Skin of body (tissue), 2 donors: ENCODE measurements around the gene ELL2. TPM values are rescaled to one million over a fixed set of nuclear protein-coding genes. Genes with fewer than 3 reads are reported as not detected.
A peak's percentile ranks its signal among the peaks of the same experiment; 100 is the strongest.

Source experiments
- DNase-seq: peaks from one replicate; lab custom pipeline; 2025; lab: John Stamatoyannopoulos, UW
- total RNA-seq: library from RNA; depleted of rRNA; stranded (reverse); fragments of >200 nt; gene quantifications from one replicate; pipeline ENCODE4 v1.2.3, GENCODE V29; 2014

ELL2 gene
- total RNA-seq, 1 donor from 2014 or later: 61.1 TPM

DNA sequence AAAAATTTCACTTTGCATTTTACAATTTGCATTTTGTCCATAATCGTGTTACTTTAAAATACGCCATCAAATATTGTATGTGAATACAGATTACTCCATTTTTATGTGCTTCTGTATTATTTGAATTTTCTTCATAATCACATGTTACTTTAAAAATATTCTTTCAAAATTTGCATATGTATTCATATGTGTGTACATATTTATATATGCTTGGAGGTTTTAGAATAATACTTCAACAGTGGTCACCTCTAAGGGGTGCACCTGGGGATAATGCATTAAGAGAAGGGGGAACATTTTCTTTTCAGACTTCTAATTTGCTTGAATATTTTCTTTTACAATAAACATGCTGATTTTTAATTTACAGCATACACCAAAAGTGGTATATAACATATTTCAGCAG is 21.9 kb upstream of the ELL2 start:
- DNase-seq: no peak

DNA sequence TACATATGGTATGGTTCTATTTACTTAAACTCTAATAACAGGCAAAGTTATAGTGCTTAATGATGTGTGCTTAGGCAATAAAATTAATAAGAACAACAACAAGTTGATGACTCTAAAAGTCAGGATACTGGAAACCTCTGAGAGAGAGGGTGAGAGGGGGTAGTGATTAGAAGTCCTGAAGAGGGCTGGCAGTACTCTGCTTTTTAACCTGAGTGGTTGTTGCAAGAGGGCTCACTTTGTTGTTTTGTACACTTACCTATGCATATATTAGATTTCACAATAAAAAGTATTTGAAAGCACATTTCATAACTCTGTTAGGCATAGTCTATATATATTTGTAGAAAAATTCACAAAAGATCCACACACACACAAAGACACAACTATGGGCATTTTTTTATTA is 21.4 kb upstream of the ELL2 start:
- no peak for DNase-seq

DNA sequence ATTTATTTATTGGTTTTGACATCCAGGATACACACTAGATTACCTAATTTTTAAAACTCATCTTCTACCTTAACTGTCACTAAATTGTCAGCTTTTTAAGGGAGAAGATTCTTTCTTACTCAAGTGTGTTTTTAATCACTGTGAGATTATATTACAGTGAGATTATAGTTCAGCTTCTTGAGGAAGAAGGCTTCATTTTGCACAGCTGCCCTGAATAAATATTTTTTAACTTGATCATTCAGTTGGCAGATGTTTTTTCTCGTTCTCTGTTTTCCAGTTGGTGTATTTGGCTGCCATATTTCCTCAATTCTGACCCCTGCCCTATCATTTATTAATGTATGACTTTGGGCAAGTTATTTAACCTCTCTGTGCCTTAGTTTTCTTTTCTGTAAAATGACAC is 15.0 kb upstream of the ELL2 start:
- DNase-seq: no peak

DNA sequence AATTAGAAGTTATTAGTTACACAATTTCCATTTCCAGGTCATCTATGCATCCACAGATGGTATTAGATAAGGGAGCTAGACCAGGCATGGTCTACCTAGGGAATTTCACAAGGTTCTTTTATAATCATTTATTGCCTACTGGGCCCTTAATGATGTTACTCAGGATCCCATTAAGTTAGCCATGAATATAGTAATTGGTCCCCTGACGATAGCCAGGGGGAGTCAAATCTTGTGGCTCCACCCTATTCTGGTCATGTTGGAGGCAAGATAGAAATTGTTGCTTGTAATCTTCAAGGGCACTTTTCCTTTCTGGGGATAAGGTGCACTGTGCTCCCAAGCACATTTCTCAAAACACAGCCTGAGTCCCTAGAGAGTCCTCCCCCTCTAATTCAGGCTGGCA is 14.1 kb upstream of the ELL2 start:
- DNase-seq: no peak

DNA sequence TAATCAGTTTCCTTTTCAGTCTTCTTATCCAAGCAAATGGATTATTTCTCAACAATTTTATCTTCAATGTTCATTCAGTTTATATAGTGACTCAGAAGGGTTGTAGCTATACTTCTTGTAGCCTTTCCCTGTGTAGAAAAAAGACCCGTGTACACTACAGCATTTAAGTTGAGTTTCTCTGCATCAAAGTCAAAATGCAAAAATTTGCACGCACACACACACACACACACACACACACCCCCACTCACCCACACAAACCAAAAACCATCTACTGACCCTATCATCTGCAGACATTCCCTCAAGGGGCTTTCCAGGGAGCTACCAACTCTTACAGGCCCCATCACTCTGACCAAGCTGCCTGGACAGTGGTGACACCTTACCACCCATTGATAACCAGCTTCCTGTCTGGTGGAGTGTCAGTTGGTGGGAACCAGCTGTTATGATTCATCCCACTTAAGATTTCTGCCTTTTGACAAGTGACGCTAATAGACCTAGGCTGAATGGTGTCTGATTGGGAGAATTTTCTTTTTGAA is 12.2 kb upstream of the ELL2 start:
- DNase-seq: no peak

DNA sequence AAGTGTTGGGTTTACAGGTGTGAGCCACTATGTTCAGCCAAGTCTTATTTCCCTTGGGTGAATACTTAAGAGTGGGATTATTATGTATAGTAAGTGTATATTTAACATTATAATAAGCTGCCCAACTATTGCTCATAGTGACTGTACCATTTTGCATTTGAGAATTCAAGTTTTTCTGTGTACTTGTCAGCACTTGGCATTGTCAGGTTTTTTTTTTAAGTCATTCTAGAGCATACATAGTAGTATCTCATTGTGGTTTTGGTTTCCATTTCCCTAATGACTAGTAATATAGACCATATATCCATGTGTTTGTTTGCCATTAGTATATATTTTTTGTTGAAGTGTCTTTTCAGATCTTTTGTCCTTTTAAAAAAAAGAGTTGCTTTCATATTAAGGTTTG is 10.5 kb upstream of the ELL2 start:
- no peak for DNase-seq

DNA sequence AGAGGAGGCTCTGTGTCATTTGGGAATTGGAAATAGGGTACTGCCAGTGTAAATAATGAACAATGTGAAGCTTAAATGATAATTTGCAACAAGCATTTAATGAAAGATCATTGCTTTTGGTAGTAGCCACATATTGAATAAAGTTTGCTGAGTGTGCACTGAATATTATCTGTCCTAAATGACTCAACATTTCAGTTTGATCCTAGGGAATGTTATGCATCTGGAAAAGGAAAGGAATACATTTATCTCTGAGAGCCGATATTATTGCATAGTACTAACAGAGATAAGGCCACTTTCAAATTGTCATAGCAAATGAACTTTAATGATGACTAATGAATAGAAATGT is 8.7 kb upstream of the ELL2 start:
- DNase-seq: no peak

DNA sequence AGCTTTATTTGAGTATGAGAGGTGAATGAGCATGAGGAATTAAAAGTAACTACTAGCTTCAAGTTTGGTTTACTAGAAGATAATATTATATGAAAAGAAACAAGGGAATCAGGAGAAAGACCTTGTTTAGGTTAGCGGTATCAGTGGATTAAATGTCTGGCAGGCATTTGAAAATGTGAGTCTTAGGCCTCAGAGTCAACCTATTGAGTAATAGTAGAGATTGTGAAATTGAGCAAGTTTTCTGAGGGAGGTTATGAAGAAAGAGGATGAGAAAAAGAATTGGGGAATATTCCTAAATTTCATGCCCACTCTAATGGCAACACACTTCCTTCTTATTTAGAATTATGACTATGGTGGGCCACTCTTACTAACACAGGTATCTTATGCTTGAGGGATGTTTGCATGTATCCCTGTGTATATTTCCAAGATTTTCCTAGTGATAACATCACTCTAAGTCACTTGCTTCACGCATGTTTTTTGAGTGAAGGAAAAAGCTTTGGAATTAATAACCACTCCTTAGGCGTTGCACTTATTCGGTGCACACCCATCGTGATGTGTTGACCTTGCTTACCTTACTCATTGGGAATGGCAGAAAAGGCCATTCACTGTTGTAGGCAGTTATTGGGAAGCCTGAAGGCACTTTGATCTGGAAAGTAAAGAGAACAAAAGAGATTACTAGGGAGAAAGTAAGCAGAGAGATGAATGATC is 8.2 kb upstream of the ELL2 start:
- DNase-seq: no peak

DNA sequence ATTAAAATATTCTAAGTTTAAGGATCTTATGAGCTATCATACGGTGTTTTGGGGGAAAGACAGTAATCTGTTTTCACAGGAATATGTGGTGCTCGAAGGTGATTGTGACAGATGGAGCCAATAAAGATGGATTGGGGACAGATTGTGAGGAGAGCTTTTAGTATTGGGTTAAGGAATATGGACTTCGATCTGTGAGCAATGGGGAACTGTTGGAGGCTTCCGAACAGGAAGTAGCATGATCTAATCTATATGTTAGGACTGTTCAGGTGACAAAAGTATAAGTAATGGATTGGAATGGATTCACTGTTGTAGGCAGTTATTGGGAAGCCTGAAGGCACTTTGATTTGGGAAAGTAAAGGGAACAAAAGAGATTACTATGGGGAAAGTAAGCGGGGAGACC is 7.4 kb upstream of the ELL2 start:
- DNase-seq: no peak

DNA sequence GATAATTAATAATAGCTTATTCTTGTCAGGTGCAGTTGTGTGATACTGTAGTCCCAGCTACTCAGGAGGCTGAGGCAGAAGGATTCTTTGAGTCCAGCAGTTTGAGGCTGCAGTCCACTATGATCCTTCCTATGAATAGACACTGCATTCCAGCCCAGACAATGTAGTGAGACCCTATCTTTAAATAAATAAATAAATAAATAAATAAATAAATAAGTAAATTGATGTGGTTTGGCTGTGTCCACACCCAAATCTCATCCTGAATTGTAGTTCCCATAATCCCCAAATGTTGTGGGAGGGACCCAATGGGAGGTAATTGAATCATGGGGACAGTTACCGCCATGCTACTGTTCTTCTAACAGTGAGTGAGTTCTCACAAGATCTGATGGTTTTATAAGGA is 5.6 kb upstream of the ELL2 start:
- DNase-seq: no peak

DNA sequence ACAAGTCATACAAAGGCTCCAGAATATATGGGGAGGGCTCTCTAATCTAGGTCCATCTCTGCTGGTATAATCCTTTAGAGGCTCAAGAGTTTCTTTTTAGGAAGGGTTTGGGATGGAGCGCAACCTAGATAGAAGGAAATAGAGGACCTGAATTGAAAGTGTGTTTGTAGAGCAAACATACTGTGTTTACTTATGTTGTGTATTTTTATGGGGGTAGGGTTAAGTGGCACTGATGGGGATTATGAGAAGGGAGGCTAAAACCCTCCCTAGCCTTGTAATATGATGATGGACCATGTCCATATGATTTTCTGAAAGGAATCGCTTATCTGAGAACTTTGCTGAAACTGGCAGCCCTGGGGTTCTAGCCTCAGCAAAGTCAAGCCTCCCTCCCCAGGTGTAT is 4.4 kb upstream of the ELL2 start:
- DNase-seq: no peak

DNA sequence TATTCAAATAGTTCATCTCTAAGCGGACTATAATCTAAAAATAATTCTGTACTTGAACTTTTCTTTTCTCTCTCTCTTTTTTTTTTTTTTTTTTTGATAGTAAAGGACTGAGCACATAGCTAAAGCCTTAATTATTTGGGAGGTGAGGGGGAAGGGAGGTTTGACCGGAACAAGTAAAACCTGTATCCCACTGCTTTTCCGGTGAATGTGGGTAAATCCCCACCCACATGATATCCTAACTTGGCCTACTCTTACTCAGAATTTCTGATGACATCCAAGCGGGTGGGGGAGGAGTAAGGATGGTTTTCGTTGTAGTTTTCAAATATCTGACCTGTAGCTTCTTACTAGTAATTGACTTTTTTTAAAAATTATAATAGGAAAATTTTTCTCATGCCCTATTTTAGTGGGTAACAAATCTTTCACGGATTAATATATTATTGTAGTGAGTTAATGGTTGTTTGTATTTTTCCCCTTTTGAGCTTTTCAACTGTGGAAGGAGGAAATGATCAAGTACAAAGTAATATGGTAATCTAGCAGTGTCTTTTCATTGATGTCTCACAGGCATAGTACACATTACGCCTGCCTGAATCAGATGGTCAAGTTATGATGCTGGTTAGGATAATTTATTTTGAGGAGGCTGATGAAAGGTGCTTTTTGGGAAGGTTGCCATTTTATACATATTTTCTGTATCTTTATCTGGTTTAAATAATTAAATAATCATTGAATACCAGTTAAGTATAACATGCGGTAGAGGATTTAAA is 2.2 kb upstream of the ELL2 start:
- DNase-seq: no peak

DNA sequence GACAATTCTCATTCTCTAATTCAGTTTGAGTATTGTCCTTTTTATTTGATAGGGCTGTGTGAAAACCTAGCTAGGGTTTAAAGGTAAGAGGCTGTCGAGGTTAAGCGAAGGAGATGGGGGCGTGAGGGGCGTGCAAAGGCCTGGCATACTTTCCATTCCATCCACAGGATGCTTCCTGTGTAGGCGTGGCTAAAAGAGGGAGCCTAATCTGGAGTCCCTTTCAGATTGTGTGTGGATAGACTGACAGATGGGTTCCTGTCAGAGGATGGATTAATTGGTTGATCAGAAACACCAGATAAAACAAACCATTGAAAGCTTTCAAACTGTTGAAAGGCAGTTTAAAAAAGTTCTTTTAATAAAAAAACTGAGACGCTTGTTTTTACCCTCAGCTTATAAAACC is 1.1 kb upstream of the ELL2 start:
- no peak for DNase-seq

DNA sequence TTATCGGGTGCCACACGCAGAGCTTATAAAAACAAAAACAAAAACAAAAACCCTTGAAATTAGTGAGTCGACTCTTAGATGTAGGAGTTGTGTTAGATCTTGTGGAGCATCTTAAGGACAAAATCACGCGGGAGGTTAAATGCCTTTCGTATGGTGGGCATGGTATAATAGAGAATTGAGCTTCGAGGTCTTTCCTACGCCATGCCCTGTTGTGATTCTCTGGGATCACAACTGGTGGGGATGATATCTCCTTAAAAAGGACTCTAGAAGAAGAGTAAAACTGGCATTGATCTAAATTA is 773 bp upstream of the ELL2 start:
- DNase-seq: no peak

DNA sequence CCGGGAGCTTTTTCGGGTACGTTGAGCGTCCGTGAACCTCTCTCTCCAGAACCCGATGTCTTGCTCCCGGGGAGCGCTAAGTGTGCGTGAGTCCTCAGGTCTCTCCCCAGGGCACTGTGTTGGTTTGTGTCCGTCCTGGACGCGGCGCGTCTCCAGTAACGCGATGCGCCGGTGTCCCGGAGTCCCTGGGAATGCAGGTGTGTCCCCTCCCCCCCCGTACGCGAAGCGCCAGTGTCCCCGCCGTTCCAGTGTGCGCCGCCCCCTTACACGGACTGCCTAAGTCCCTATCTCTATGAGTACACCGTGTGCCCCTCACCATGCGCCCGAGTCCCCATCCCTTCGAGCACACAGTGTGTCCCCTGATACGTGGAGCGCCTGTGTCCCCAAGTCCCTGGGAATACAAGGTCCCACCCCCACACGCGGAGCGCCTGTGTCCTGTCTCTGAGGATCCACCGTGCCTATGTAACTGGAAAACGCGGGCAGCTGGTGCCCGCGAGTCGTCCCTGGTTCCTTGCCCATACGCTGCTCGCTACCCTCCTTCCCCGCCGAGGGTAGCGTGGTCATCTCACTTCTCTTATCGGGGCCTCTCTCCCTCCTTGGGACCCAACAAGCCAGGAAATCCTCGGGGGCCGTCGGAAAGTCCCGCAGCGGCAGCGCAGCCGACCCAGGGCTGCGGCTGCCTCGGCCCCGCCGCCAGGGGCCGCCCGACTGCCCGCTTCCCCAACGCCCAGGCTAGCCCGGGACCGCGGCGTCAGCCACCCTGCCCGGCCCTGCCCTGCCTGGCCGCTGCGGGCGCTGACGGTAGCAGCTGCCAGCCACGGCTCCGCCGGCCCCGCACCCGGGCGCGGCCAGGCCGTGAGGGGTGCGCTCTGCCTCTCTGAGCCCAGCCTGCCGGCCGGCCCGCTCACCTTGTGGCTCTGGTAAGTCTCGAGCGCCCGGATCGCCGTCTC is 709 bp downstream of the ELL2 start:
- DNase-seq: peak; percentile 32

DNA sequence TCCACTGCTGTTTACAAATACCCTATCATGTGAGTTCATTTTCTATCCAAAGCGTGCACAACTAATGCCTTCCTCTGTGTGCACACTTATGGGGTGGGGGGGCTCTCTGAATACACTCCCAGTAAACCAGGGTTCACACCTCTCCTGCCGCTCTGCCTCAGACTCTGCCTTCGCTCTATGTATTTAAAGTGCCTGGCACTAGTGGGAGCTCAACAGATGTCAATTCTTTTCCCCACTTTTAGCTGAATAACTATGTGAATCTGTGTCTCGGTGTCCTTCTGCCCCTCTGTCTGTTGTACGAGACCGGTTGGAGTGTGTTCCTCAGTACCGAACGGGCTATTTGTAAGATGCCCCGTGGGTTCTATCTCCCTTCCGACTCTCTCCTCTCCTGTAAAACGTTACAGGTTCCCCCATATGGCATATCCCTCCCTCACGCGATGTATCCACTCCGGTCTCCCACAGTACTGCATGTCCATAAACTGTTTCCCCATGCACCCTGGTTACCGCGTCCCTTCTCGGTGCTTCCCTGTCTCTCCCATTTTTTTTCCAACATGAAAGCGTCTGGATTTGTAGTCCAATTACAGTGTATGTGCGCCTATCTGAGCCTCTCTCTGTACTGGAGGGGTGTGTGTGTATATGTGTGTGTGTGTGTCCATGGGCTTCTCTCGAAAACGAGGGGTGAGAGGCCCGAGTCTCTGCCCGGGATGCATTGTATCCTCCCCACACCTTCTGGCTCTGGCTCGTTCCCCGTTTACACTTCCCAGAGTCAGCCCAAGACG is 1.6 kb downstream of the ELL2 start:
- DNase-seq: peak; percentile 19

DNA sequence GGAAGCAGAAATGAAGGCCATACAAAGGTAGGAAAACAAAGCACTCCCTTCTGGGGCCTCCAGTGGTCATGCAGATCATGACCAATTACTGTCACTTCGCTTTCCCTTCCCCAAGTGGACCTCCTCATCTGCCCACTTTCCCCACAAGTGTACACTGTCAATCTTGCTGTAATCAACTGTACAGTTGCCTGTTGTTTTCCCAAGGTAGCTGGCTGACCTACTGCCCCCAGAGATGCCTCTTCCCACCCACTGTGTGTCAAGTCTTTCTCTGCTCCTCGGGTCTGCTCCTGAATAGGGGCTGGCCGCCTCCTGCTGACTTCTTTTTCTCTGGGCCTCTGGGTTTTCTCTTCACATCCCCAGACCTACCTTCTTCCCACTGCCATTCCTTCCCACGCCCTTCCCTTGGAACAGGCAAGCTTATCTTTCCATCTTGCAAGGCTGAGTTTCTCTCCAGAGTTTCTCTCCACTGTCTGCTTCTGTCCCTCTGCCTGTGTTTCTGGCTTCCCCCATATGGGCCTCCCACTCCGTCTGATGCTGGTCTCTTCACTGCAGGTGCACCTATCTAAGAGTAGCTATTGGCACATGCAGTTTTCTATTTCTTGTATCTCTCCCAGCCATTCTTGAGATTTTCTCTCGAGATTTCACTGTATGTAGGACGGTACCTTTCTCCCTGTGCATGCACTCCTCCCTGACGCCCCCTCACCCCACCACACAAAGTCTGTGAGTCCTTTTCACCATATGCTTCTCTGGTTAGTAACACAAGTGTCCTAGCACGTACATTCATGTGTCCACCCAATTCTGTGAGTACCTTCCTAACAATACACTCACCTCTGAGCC is 2.4 kb downstream of the ELL2 start:
- no peak for DNase-seq

DNA sequence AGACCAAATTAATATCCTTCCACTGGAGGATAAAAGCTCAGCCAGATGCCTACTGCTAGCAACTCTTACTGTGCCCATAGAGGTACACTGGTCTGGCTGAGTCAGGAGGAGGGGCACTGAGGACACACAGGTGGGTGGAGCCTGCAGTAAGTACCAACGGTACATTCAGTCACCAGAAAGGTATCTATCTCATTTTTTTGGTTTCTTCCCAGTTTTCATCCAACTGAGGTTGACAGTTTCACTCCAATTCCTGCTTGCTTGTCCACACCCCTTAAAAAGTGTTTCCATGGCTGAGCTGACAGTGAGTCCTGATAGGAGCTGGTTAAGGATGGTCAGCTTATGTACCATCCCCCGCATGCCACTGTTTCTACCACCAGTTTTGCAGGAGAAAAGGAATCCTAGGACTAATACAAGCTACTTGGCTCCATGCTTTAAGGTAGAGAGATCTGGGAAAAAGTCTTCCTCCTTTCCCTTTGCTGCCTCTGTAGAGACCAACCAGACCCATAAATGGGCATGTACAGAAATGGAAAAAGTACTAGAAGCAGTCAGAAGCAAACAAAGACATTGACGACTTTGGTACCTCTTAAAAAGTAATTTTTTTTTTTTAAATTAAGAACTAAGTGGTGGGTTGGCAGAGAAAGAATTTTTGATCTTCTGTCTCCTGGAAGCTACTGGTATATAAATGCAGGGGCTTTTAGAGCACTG is 3.2 kb downstream of the ELL2 start:
- DNase-seq: no peak

DNA sequence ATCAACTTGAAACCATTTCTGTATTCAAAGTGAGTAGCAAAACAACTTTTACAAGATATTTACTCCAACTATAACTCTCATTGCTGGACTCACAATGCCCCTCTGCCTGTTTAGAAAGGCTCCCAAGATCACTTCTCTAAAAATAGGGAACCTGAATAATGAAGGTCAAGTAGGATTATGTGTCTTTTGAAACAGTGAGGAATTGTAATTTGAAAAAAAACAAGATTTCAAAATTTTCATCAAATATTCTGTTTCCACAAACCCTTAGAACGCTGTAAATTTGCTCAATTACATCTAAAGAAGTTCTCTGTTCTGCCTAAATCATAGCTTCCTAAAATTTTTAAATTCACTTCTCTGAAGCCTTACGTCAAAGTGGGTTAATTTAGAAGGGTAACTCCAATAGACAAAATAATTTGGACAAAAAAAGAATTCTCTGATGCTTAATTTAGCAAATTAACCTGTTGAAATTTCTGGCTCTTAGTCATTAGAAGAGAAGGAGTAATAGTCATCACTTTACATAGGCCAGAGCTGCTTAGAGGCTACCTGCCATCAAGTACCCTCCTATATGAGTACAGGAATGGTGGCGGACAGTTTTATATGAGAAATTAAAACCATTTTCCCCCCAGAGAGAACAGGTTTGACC is 4.0 kb downstream of the ELL2 start:
- DNase-seq: no peak
